ENCODE measurements around the gene FGF3. TPM values are rescaled to one million over a fixed set of nuclear protein-coding genes. Genes with fewer than 3 reads are reported as not detected.

FGF3 gene
- total RNA-seq, 4 donors from 2014 or later: not detected

GRCh38 chr11:69804769-69805508 lies 14.3 kb downstream of the FGF3 start:
- no peak overlapping the region for H3K27ac ChIP-seq (replicated peaks in 1 of 4)
- no peak for DNase-seq (ENCODE audit: extremely low spot score)
- TF ChIP-seq POLR2A (IDR thresholded peaks at IDR 0.05; ENCODE audit: low read depth) (no peak), EP300 (IDR thresholded peaks at IDR 0.05) (no peak), POLR2AphosphoS5 (IDR thresholded peaks at IDR 0.05) (no peak), CTCF (IDR thresholded peaks at IDR 0.05) (no peak)
- peaks cover 0 to 1% (median 0%) of the 10 kb centered on the region in 4 donors for H3K9me3 ChIP-seq
- peaks cover 0 to 7% (median 0%) of the 10 kb centered on the region in 4 donors for H3K4me1 ChIP-seq
- intact Hi-C loops (cut with DNase I): no loop called here
- WGBS: 53% methylated on average over 5 of the region's 19 CpGs
- H3K36me3 ChIP-seq: no peaks in the 10 kb centered on the region
- no peak overlapping the region for H3K4me3 ChIP-seq
- H3K27me3 ChIP-seq: peaks cover 0 to 40% (median 0%) of the 10 kb centered on the region in 4 donors

- H3K36me3 ChIP-seq: no peaks in the 10 kb centered on the region
- intact Hi-C loops (cut with DNase I): no loop called here
- no peak overlapping the region for H3K4me3 ChIP-seq
- peaks cover 0 to 35% (median 0%) of the 10 kb centered on the region in 4 donors for H3K27me3 ChIP-seq
- no peak for TF ChIP-seq CTCF (IDR thresholded peaks at IDR 0.05)
- no peak for TF ChIP-seq POLR2AphosphoS5 (IDR thresholded peaks at IDR 0.05)
- no peak for TF ChIP-seq POLR2A (IDR thresholded peaks at IDR 0.05; ENCODE audit: low read depth)
- no peak for TF ChIP-seq EP300 (IDR thresholded peaks at IDR 0.05)
- H3K9me3 ChIP-seq: peaks cover 0 to 6% (median 3%) of the 10 kb centered on the region in 4 donors
- no peak overlapping the region for H3K27ac ChIP-seq (replicated peaks in 1 of 4)
- no peak for DNase-seq (ENCODE audit: extremely low spot score)
- H3K4me1 ChIP-seq: peaks cover 0 to 7% (median 0%) of the 10 kb centered on the region in 4 donors
These were observed 15.5 kb downstream of the FGF3 start for GRCh38 chr11:69803604-69804218.

- Histone ChIP-seq H3K27ac (replicated peaks in 1 of 4) (no peak overlapping the region), H3K9me3 (peaks cover 0 to 6% (median 3%) of the 10 kb centered on the region in 4 donors), H3K27me3 (peaks cover 0 to 33% (median 0%) of the 10 kb centered on the region in 4 donors), H3K4me1 (peaks cover 0 to 7% (median 0%) of the 10 kb centered on the region in 4 donors), H3K4me3 (no peak overlapping the region), H3K36me3 (no peaks in the 10 kb centered on the region)
- no peak for DNase-seq (ENCODE audit: extremely low spot score)
- intact Hi-C loops (cut with DNase I): no loop called here
- TF ChIP-seq POLR2A (IDR thresholded peaks at IDR 0.05; ENCODE audit: low read depth) (no peak), CTCF (IDR thresholded peaks at IDR 0.05) (no peak), EP300 (IDR thresholded peaks at IDR 0.05) (no peak)
- WGBS: 86% methylated on average over 2 of the region's 2 CpGs
These were observed 16.2 kb downstream of the FGF3 start for GRCh38 chr11:69803022-69803421.

GRCh38 chr11:69802590-69802989 lies 16.6 kb downstream of the FGF3 start:
- TF ChIP-seq EP300 (IDR thresholded peaks at IDR 0.05) (no peak), POLR2AphosphoS5 (IDR thresholded peaks at IDR 0.05) (no peak), POLR2A (IDR thresholded peaks at IDR 0.05; ENCODE audit: low read depth) (no peak), CTCF (IDR thresholded peaks at IDR 0.05) (no peak)
- intact Hi-C loops (cut with DNase I): no loop called here
- H3K9me3 ChIP-seq: peaks cover 0 to 6% (median 3%) of the 10 kb centered on the region in 4 donors
- 78% methylated on average over 1 of the region's 1 CpG for WGBS
- no peaks in the 10 kb centered on the region for H3K36me3 ChIP-seq
- H3K27ac ChIP-seq (replicated peaks in 1 of 4): no peak overlapping the region
- DNase-seq (ENCODE audit: extremely low spot score): no peak
- no peak overlapping the region for H3K4me3 ChIP-seq
- peaks cover 0 to 30% (median 0%) of the 10 kb centered on the region in 4 donors for H3K27me3 ChIP-seq
- peaks cover 0 to 7% (median 0%) of the 10 kb centered on the region in 4 donors for H3K4me1 ChIP-seq

Data from esophagus muscularis mucosa (tissue), 4 donors.